ENCODE results near the gene SLC38A8.
A peak's percentile ranks its signal among the peaks of the same experiment; 100 is the strongest.

Gene SLC38A8

GRCh38 chr16:84045818-84046470, 3.3 kb upstream of the SLC38A8 start:
- TF ChIP-seq SP1 (IDR thresholded peaks at IDR 0.05) (no peak), ELF4 (IDR thresholded peaks at IDR 0.05) (no peak), LEF1 (IDR thresholded peaks at IDR 0.05; ENCODE audit: borderline replicate concordance) (no peak), HDGF (IDR thresholded peaks at IDR 0.05; ENCODE audit: borderline replicate concordance) (no peak), TARDBP (IDR thresholded peaks at IDR 0.05) (no peak), ARNT (IDR thresholded peaks at IDR 0.05) (no peak), BHLHE40 (IDR thresholded peaks at IDR 0.05; ENCODE audit: borderline replicate concordance) (no peak), FOXK2 (IDR thresholded peaks at IDR 0.05) (no peak), FOXM1 (IDR thresholded peaks at IDR 0.05; ENCODE audit: borderline replicate concordance) (no peak), SUZ12 (IDR thresholded peaks at IDR 0.05) (no peak), FOXA1 (IDR thresholded peaks at IDR 0.05) (no peak), CTBP1 (IDR thresholded peaks at IDR 0.05; ENCODE audit: borderline replicate concordance) (no peak), ZNF384 (IDR thresholded peaks at IDR 0.05) (no peak), NFRKB (IDR thresholded peaks at IDR 0.05) (no peak), L3MBTL2 (conservative IDR thresholded peaks at IDR 0.05) (no peak)
- TF ChIP-seq, protein P1, sequence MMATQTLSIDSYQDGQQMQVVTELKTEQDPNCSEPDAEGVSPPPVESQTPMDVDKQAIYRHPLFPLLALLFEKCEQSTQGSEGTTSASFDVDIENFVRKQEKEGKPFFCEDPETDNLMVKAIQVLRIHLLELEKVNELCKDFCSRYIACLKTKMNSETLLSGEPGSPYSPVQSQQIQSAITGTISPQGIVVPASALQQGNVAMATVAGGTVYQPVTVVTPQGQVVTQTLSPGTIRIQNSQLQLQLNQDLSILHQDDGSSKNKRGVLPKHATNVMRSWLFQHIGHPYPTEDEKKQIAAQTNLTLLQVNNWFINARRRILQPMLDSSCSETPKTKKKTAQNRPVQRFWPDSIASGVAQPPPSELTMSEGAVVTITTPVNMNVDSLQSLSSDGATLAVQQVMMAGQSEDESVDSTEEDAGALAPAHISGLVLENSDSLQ (IDR thresholded peaks at IDR 0.05): no peak
- POLR2A ChIA-PET: no interaction called here
- CTCF ChIA-PET: interaction anchor here (1.1 kb wide), 1 partner anchor 88 kb away, joined by 4 read pairs; no protein-coding TSS in a partner anchor
- no peak for DNase-seq (ENCODE audit: extremely low spot score)

DNA sequence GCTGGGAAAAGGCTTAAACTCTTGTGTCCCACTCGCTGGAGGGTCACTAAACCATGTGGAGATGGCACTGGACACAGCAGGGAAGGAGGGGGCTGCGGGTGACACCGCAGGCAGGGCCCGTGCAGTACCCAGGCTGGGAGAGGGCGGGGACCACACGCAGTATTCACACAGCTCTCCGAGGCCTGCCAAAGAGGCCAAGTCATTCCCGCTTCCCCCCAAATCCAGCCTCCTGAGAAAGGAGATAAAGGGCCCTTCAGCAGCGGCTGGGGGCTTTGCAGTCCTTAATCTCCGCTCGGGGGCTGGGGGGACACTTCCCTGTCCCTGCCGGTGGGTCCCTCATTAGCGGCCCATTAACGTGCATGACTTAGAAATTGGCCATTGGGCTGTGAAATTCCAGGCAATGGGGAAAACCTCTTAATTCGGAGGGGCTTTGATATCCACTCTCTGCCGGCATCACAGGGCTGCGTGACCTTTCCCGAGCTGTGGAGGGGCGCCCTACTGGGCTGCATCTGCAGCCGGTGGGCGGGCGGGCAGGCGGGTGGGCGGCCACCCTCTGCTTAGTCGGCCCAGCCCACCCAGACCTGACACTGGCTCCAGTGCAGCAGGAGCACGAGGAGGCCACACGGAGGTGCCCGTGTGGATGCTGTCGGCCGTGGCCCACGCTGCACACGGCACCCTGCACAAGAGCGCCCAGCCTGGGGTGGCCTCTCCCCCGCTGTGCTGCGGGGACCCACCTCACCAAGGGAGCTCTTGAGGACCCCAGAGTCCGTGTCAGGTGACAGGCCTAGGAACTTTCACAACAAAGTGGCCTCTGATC, 2.6 kb upstream of the SLC38A8 start:
- TF ChIP-seq SP1 (IDR thresholded peaks at IDR 0.05) (no peak), HDGF (IDR thresholded peaks at IDR 0.05; ENCODE audit: borderline replicate concordance) (no peak), ARNT (IDR thresholded peaks at IDR 0.05) (no peak), FOXK2 (IDR thresholded peaks at IDR 0.05) (no peak), L3MBTL2 (conservative IDR thresholded peaks at IDR 0.05) (no peak), FOXM1 (IDR thresholded peaks at IDR 0.05; ENCODE audit: borderline replicate concordance) (no peak)
- DNase-seq (ENCODE audit: extremely low spot score): no peak
- POLR2A ChIA-PET: no interaction called here
- CTCF ChIA-PET: interaction anchor here (1.2 kb wide), 1 partner anchor 51 kb away, joined by 4 read pairs; no protein-coding TSS in a partner anchor

DNA sequence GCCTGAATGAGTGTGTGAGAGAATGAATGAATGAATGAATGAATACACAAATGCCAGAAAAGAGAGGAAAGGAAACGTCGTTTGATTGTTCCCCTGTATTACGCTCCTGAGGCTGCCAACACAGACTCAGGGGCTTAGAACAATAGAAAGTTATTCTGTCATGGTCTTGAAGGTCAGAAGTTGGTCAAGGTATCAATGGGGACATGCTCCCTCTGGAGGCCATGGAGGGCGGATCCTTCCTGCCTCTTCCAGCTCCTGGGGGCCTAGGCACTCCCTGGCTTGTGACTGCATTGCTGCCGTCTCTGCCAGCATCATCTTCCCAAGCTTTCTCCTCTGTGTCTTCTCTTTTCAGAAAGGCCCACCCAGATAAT, 1.5 kb upstream of the SLC38A8 start:
- DNase-seq (ENCODE audit: extremely low spot score): peak; percentile 45
- CTCF ChIA-PET: interaction anchor here (1.0 to 1.2 kb wide), 2 partner anchors 50 to 90 kb away, joined by 3 to 4 read pairs; no protein-coding TSS in a partner anchor
- TF ChIP-seq, protein P1 (IDR thresholded peaks at IDR 0.05): no peak
- TF ChIP-seq TARDBP (IDR thresholded peaks at IDR 0.05) (no peak), ARNT (IDR thresholded peaks at IDR 0.05) (no peak), HDGF (IDR thresholded peaks at IDR 0.05; ENCODE audit: borderline replicate concordance) (no peak), LEF1 (IDR thresholded peaks at IDR 0.05; ENCODE audit: borderline replicate concordance) (no peak), BHLHE40 (IDR thresholded peaks at IDR 0.05; ENCODE audit: borderline replicate concordance) (no peak)
- POLR2A ChIA-PET: no interaction called here

DNA sequence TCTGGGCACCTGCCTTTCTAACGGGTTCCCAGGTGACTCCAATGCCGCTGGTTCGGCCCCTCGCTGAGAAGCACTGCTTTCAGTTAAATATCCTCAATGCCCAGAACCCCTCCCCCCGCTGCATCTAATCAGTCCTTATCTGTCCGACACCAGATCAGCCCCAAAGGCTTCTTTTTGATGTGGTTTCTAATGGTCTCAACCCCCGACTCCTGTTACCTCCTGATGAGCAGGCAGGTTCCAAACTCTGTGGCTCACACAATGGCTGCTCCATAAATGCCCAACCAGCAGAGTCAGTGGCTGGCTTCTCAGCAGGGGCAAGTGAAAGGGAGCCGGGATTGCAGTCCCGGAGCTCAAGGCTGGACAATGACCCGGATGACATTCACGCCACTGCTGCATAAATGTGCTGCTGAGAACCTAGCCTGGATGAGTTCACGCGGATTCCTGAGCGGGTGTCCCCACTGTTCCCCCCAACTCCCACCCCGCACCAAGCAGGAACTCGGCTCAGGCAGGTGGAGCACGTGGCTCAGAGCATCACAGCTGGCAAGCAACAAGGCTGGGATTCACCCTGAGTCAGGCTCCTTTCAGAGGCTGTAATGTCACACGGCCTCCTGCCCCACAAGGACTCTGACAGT, 1.0 kb upstream of the SLC38A8 start:
- POLR2A ChIA-PET: no interaction called here
- CTCF ChIA-PET: interaction anchor here (1.0 kb wide), 1 partner anchor 90 kb away, joined by 3 read pairs; no protein-coding TSS in a partner anchor
- no peak for TF ChIP-seq L3MBTL2 (conservative IDR thresholded peaks at IDR 0.05)
- TF ChIP-seq CTBP1 (IDR thresholded peaks at IDR 0.05; ENCODE audit: borderline replicate concordance): no peak
- TF ChIP-seq SP1 (IDR thresholded peaks at IDR 0.05): no peak
- TF ChIP-seq ZNF384 (IDR thresholded peaks at IDR 0.05): no peak
- no peak for TF ChIP-seq LEF1 (IDR thresholded peaks at IDR 0.05; ENCODE audit: borderline replicate concordance)
- TF ChIP-seq NFRKB (IDR thresholded peaks at IDR 0.05): no peak
- TF ChIP-seq FOXA1 (IDR thresholded peaks at IDR 0.05): no peak
- TF ChIP-seq, protein P1 (IDR thresholded peaks at IDR 0.05): no peak
- no peak for DNase-seq (ENCODE audit: extremely low spot score)

GRCh38 chr16:84042879-84043485, 387 bp upstream of the SLC38A8 start:
- TF ChIP-seq BHLHE40 (IDR thresholded peaks at IDR 0.05; ENCODE audit: borderline replicate concordance): no peak
- TF ChIP-seq SUZ12 (IDR thresholded peaks at IDR 0.05): no peak
- no peak for TF ChIP-seq ELF4 (IDR thresholded peaks at IDR 0.05)
- TF ChIP-seq FOXK2 (IDR thresholded peaks at IDR 0.05): no peak
- TF ChIP-seq FOXA1 (IDR thresholded peaks at IDR 0.05): no peak
- no peak for TF ChIP-seq TARDBP (IDR thresholded peaks at IDR 0.05)
- TF ChIP-seq SP1 (IDR thresholded peaks at IDR 0.05): no peak
- TF ChIP-seq ARNT (IDR thresholded peaks at IDR 0.05): no peak
- TF ChIP-seq CTBP1 (IDR thresholded peaks at IDR 0.05; ENCODE audit: borderline replicate concordance): no peak
- TF ChIP-seq, protein P1 (IDR thresholded peaks at IDR 0.05): no peak
- no peak for TF ChIP-seq LEF1 (IDR thresholded peaks at IDR 0.05; ENCODE audit: borderline replicate concordance)
- TF ChIP-seq FOXM1 (IDR thresholded peaks at IDR 0.05; ENCODE audit: borderline replicate concordance): no peak
- TF ChIP-seq HDGF (IDR thresholded peaks at IDR 0.05; ENCODE audit: borderline replicate concordance): no peak
- CTCF ChIA-PET: no interaction called here
- POLR2A ChIA-PET: no interaction called here
- DNase-seq (ENCODE audit: extremely low spot score): no peak
